Omental fat pad (tissue), 4 donors: ENCODE results near the gene PIP4K2A. TPM values are rescaled to one million over a fixed set of nuclear protein-coding genes. Genes with fewer than 3 reads are reported as not detected.

Source experiments
- ATAC-seq: fragments of 150-250 bp; one replicate; pipeline ENCODE4 v1.9.1; 2016; ENCODE audit warnings: mild to moderate bottlenecking, moderate library complexity; ENCODE audit not compliant: low FRiP score
- DNase-seq: peaks from one replicate; pipeline ENCODE4 v3.0.0-alpha.2; 2019; ENCODE audit warnings: low spot score
- total RNA-seq, 4 donors: library from RNA; depleted of rRNA; stranded (reverse); fragments of >200 nt; gene quantifications; one replicate each; pipeline ENCODE4 v1.1.0, GENCODE V29; 2016
- TF ChIP-seq, protein P1 (sequence below), 3 donors: fragments of 450-650 bp; IDR thresholded peaks; one replicate each; pipeline ENCODE4 v1.5.1; 2016 to 2017; ENCODE audit warnings: antibody characterized with exemption in 3 of 3, mild to moderate bottlenecking in 3 of 3, moderate library complexity in 2 of 3

The PIP4K2A gene
- total RNA-seq, 4 donors from 2014 or later, result 16.2 to 32.5 (median 30.4) TPM

DNA sequence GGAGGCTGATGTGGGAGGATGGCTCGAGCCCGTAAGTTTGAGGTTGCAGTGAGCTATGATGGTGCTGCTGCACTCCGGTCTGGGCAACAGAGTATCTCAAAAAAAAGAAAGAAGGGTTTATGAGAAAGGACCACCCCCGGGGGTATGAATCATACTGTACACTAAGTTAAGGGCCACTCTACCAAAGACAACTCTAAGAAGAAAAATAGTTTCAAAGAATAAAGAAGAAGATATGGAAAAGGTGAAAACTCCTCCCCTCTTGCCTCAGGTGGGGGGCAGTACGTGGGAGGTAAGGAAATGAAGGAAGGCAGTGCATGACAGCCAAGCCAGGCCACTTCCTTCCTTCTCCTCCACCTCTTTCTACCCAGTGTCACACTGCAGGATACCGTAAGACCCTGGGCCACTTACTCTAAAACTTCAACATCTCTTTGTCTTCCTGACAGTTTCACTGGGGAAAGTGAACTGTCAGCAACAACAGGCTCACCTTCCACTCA is 61.3 kb downstream of the PIP4K2A start:
- no peak for DNase-seq
- no peak for ATAC-seq
- TF ChIP-seq, protein P1, sequence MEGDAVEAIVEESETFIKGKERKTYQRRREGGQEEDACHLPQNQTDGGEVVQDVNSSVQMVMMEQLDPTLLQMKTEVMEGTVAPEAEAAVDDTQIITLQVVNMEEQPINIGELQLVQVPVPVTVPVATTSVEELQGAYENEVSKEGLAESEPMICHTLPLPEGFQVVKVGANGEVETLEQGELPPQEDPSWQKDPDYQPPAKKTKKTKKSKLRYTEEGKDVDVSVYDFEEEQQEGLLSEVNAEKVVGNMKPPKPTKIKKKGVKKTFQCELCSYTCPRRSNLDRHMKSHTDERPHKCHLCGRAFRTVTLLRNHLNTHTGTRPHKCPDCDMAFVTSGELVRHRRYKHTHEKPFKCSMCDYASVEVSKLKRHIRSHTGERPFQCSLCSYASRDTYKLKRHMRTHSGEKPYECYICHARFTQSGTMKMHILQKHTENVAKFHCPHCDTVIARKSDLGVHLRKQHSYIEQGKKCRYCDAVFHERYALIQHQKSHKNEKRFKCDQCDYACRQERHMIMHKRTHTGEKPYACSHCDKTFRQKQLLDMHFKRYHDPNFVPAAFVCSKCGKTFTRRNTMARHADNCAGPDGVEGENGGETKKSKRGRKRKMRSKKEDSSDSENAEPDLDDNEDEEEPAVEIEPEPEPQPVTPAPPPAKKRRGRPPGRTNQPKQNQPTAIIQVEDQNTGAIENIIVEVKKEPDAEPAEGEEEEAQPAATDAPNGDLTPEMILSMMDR (IDR thresholded peaks at IDR 0.05), result no peak

GRCh38 chr10:22651276-22651980 is 63.0 kb downstream of the PIP4K2A start:
- TF ChIP-seq, protein P1 (IDR thresholded peaks at IDR 0.05), result no peak
- DNase-seq (no peak), ATAC-seq (no peak)

DNA sequence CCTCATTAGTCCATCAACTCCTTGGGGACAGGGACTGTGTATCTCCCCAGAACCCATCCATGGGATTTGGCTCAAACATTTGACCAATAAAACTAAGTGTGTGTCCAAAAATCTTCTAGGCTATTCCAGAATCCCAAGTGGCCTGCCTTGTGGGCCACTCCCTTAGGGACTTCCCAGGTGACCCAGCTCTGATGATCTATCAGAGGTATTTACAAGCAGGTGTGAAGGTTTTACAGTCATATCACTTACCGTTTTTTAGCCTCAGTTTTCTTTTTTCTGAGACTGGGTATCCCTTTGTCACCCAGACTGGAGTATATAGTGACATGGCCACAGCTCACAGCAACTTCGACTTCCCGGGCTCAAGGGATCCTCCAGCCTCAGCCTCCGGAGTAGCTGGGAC is 64.4 kb downstream of the PIP4K2A start:
- ATAC-seq (no peak), DNase-seq (no peak)
- TF ChIP-seq, protein P1 (IDR thresholded peaks at IDR 0.05), result no peak

DNA sequence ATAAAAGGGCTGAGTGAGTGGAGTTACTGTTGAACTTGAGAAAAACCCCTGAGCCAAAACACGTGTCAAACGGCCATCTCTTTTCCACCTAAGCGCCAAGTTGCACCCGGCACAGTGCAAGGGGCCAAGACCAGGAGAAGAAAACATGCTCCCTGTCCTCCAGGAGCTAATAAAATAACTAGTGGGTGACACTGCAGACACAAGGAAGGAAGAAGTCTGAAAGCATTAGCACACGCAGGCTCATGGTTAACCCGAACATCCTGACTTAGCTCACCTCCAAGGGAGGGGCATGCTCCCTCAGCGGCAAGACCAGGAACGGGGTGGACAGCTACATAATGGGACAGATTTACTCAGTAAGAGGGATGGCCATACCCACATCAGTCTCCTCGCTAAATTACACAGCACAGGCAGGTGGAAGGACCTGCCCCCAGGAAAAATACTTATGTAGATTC is 65.0 kb downstream of the PIP4K2A start:
- ATAC-seq, result no peak

DNA sequence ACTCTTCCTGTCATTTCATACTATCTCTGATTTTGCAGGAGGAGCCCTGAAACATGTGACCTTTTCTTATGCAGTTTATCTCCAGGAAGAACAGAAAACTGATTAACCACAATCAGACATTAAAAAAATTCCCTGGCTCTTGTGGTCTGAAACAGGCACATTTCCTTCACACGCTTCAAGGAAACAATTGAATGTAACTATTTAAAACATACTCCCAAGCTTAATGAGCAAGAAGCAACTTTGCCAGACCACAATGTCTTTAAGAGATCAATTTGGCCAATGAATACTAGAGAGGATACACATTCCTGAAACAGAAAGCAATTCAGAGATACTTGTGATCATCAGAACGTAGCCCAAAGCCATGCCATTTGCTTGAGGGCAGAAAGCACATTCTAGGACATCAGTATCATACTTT is 65.8 kb downstream of the PIP4K2A start:
- ATAC-seq (no peak), DNase-seq (no peak)
- TF ChIP-seq, protein P1 (IDR thresholded peaks at IDR 0.05), result no peak

More for the DNA sequence above, 65.0 kb downstream of the PIP4K2A start:
- TF ChIP-seq, protein P1 (IDR thresholded peaks at IDR 0.05), result no peak
- DNase-seq, result no peak

DNA sequence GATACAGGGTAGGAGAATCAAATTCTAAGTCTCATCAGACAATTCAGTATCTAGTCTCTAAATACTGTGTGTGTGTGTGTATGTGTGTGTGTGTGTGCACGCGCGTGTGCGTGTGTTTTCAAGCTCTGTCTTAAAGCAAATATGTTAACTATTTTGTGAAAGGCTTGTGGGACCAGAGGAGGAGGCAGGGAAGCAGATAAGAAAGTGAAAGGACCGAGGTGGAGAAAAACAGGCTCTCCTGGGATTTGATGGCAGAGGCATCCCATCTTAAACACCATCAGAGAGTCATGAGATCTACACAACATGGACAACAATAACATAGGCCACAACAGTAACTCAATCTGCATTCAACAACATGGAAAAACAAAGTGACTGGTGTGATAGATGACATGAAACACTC is 67.1 kb downstream of the PIP4K2A start:
- DNase-seq, result no peak
- no peak for ATAC-seq
- TF ChIP-seq, protein P1 (IDR thresholded peaks at IDR 0.05), result no peak

- no peak for ATAC-seq
- TF ChIP-seq, protein P1 (IDR thresholded peaks at IDR 0.05), result no peak
- no peak for DNase-seq
Observed at GRCh38 chr10:22646388-22646853, 68.0 kb downstream of the PIP4K2A start.
